ENCODE measurements around the gene RIMS4.

- TF ChIP-seq CTCF (IDR thresholded peaks at IDR 0.05) = no peak
- no peak for TF ChIP-seq POLR2A (IDR thresholded peaks at IDR 0.05)
These were observed 39.7 kb downstream of the RIMS4 start for GRCh38 chr20:44770484-44771171.

All from ovary (tissue), 3 donors.